Skeletal muscle satellite cell (primary cell): ENCODE results near the gene SARNP.
A peak's percentile ranks its signal among the peaks of the same experiment; 100 is the strongest.

Source experiments
- H3K27me3 ChIP-seq: 2 replicates; pipeline ENCODE4 v1.7.0; 2013; ENCODE audit warnings: low read length; ENCODE audit not compliant: control insufficient read depth, insufficient read depth
- H3K36me3 ChIP-seq: 2 replicates; pipeline ENCODE4 v1.7.0; 2013; ENCODE audit warnings: mild to moderate bottlenecking, control low read depth, low read length; ENCODE audit not compliant: insufficient read depth
- H3K4me1 ChIP-seq: 2 replicates; pipeline ENCODE4 v1.7.0; 2013; ENCODE audit warnings: low read length; ENCODE audit not compliant: control insufficient read depth, insufficient read depth
- H3K4me2 ChIP-seq: 2 replicates; pipeline ENCODE4 v1.7.0; 2013; ENCODE audit warnings: mild to moderate bottlenecking, low read length
- H3K4me3 ChIP-seq: 2 replicates; pipeline ENCODE4 v1.7.0; 2013; ENCODE audit warnings: low read length
- H3K9ac ChIP-seq: 2 replicates; pipeline ENCODE4 v1.7.0; 2013; ENCODE audit warnings: mild to moderate bottlenecking, low read depth, low read length, moderate library complexity
- H3K9me3 ChIP-seq: replicated peaks from 2 replicates; pipeline ENCODE4 v1.7.0; 2013; ENCODE audit warnings: mild to moderate bottlenecking, control low read depth, low read length

Gene SARNP

GRCh38 chr12:55718624-55719275, 98.8 kb downstream of the SARNP start:
- Histone ChIP-seq H3K9ac (peak overlapping the region; percentile 90), H3K4me1 (peaks cover 79% of the 10 kb centered on the region), H3K9me3 (no peaks in the 10 kb centered on the region), H3K27me3 (no peaks in the 10 kb centered on the region), H3K4me3 (peak overlapping the region; percentile 41), H3K36me3 (peaks cover 7% of the 10 kb centered on the region), H3K4me2 (peak overlapping the region; percentile 89)

- no peaks in the 10 kb centered on the region for H3K9me3 ChIP-seq
- H3K4me3 ChIP-seq = peak overlapping the region; percentile 77
- peaks cover under 1% of the 10 kb centered on the region for H3K36me3 ChIP-seq
- H3K4me2 ChIP-seq = peak overlapping the region; percentile 89
- H3K27me3 ChIP-seq = no peaks in the 10 kb centered on the region
- H3K9ac ChIP-seq = peak overlapping the region; percentile 90
- peaks cover 78% of the 10 kb centered on the region for H3K4me1 ChIP-seq
These were observed 99.5 kb downstream of the SARNP start for GRCh38 chr12:55718015-55718414.

GRCh38 chr12:55717011-55718007, 100.2 kb downstream of the SARNP start:
- no peaks in the 10 kb centered on the region for H3K36me3 ChIP-seq
- peak overlapping the region; percentile 77 for H3K4me3 ChIP-seq
- peak overlapping the region; percentile 89 for H3K4me2 ChIP-seq
- H3K9me3 ChIP-seq = no peaks in the 10 kb centered on the region
- H3K4me1 ChIP-seq = peaks cover 79% of the 10 kb centered on the region
- H3K27me3 ChIP-seq = no peaks in the 10 kb centered on the region
- H3K9ac ChIP-seq = peak overlapping the region; percentile 90

- Histone ChIP-seq H3K9me3 (no peaks in the 10 kb centered on the region), H3K4me2 (peak overlapping the region; percentile 89), H3K27me3 (no peaks in the 10 kb centered on the region), H3K36me3 (no peaks in the 10 kb centered on the region), H3K4me3 (peak overlapping the region; percentile 77), H3K4me1 (peaks cover 81% of the 10 kb centered on the region), H3K9ac (peak overlapping the region; percentile 90)
These were observed 101.0 kb downstream of the SARNP start for GRCh38 chr12:55716582-55716957.

- Histone ChIP-seq H3K9ac (peak within 1 kb of the TSS; percentile 90), H3K27me3 (no peaks in the 10 kb centered on the region)
These were observed 101.5 kb downstream of the SARNP start, which contains the start of gene BLOC1S1 for GRCh38 chr12:55715833-55716581. Gene BLOC1S1, plus strand, starts transcription at chr12:55716046. Its CDS starts 6 bp downstream, at chr12:55716052.

GRCh38 chr12:55715169-55715764, 102.3 kb downstream of the SARNP start:
- H3K4me2 ChIP-seq = peak overlapping the region; percentile 89
- H3K9me3 ChIP-seq = no peaks in the 10 kb centered on the region
- H3K36me3 ChIP-seq = no peaks in the 10 kb centered on the region
- peak overlapping the region; percentile 90 for H3K9ac ChIP-seq
- peaks cover 71% of the 10 kb centered on the region for H3K4me1 ChIP-seq
- H3K4me3 ChIP-seq = peak overlapping the region; percentile 77
- no peaks in the 10 kb centered on the region for H3K27me3 ChIP-seq

More at GRCh38 chr12:55715833-55716581, 101.5 kb downstream of the SARNP start, which contains the start of gene BLOC1S1:
- Histone ChIP-seq H3K4me2 (peak within 1 kb of the TSS; percentile 89), H3K9me3 (no peaks in the 10 kb centered on the region), H3K4me3 (peak within 1 kb of the TSS; percentile 77), H3K4me1 (peaks cover 77% of the 10 kb centered on the region), H3K36me3 (no peaks in the 10 kb centered on the region)

- no peak overlapping the region for H3K4me3 ChIP-seq
These were observed 103.8 kb downstream of the SARNP start for GRCh38 chr12:55713721-55714120.

GRCh38 chr12:55712700-55713415, 104.7 kb downstream of the SARNP start:
- H3K4me1 ChIP-seq = peaks cover 56% of the 10 kb centered on the region
- H3K9ac ChIP-seq = peak overlapping the region; percentile 19
- no peaks in the 10 kb centered on the region for H3K36me3 ChIP-seq
- no peaks in the 10 kb centered on the region for H3K9me3 ChIP-seq
- no peaks in the 10 kb centered on the region for H3K27me3 ChIP-seq
- peak overlapping the region; percentile 42 for H3K4me2 ChIP-seq
- H3K4me3 ChIP-seq = no peak overlapping the region

More at GRCh38 chr12:55713721-55714120, 103.8 kb downstream of the SARNP start:
- H3K36me3 ChIP-seq = no peaks in the 10 kb centered on the region
- peak overlapping the region; percentile 42 for H3K4me2 ChIP-seq
- H3K9ac ChIP-seq = peak overlapping the region; percentile 24
- peaks cover 59% of the 10 kb centered on the region for H3K4me1 ChIP-seq
- H3K27me3 ChIP-seq = no peaks in the 10 kb centered on the region
- H3K9me3 ChIP-seq = no peaks in the 10 kb centered on the region

- Histone ChIP-seq H3K9ac (no peak overlapping the region), H3K4me3 (no peak overlapping the region), H3K36me3 (no peaks in the 10 kb centered on the region)
These were observed 105.6 kb downstream of the SARNP start for GRCh38 chr12:55711786-55712553.

More at GRCh38 chr12:55711786-55712553, 105.6 kb downstream of the SARNP start:
- Histone ChIP-seq H3K4me2 (no peak overlapping the region), H3K4me1 (peaks cover 49% of the 10 kb centered on the region), H3K27me3 (no peaks in the 10 kb centered on the region), H3K9me3 (no peaks in the 10 kb centered on the region)
